Upper lobe of right lung (tissue), 1 donor: ENCODE results near the gene CLMN. TPM values are rescaled to one million over a fixed set of nuclear protein-coding genes. Genes with fewer than 3 reads are reported as not detected.

Experiments used
- ATAC-seq: fragments of 200-7000 bp; cut with Tn5 transposase; one replicate; pipeline ENCODE4 v1.9.1; 2020; ENCODE audit warnings: mild to moderate bottlenecking, moderate library complexity
- DNase-seq: peaks from one replicate; pipeline ENCODE4 v3.0.0-alpha.2; 2020
- H3K27ac ChIP-seq: fragments of 200-600 bp; one replicate; pipeline ENCODE4 v1.8.0; 2022
- H3K27me3 ChIP-seq: fragments of 200-600 bp; one replicate; pipeline ENCODE4 v1.8.0; 2022; ENCODE audit warnings: mild to moderate bottlenecking
- H3K36me3 ChIP-seq: fragments of 200-600 bp; one replicate; pipeline ENCODE4 v1.8.0; 2022
- H3K4me1 ChIP-seq: fragments of 200-600 bp; one replicate; pipeline ENCODE4 v1.8.0; 2022
- H3K4me3 ChIP-seq: fragments of 200-600 bp; one replicate; pipeline ENCODE4 v1.8.0; 2022; ENCODE audit warnings: mild to moderate bottlenecking
- H3K9me3 ChIP-seq: fragments of 200-600 bp; one replicate; pipeline ENCODE4 v1.8.0; 2022
- CTCF ChIP-seq: fragments of 200-600 bp; IDR thresholded peaks from one replicate; pipeline ENCODE4 v1.8.0; 2022; ENCODE audit warnings: antibody characterized with exemption
- intact Hi-C: fragments of 100-400 bp; cut with DNase I; formaldehyde crosslinking; loops from one replicate; pipeline ENCODE4 v1.11.0; 2022
- total RNA-seq: library from RNA; stranded (reverse); fragmentation: NEBNext Ultra II Directional; extraction: Animal tissue kit (Norgen Biotek cat#: 25700); gene quantifications from one replicate; pipeline ENCODE4 v1.2.1, GENCODE V29; 2021
- donor health status: DM: no; HTN: yes; CAD: no; lungs with severe emphysema.

CLMN gene
- total RNA-seq, 1 donor from 2014 or later, result 19.3 TPM

- Histone ChIP-seq H3K4me3 (no peak overlapping the region), H3K9me3 (no peaks in the 10 kb centered on the region), H3K27ac (no peak overlapping the region), H3K27me3 (no peaks in the 10 kb centered on the region), H3K4me1 (no peaks in the 10 kb centered on the region), H3K36me3 (no peaks in the 10 kb centered on the region)
- ATAC-seq, result no peak
- no peak for TF ChIP-seq CTCF
- intact Hi-C loops, result no loop called here
- DNase-seq, result no peak
Observed at GRCh38 chr14:95348395-95349080, 28.8 kb upstream of the CLMN start.

- DNase-seq (no peak), ATAC-seq (no peak)
Observed at GRCh38 chr14:95346820-95347219, 27.1 kb upstream of the CLMN start.

GRCh38 chr14:95346266-95346665, 26.6 kb upstream of the CLMN start:
- DNase-seq (no peak), ATAC-seq (no peak)

More at GRCh38 chr14:95346820-95347219, 27.1 kb upstream of the CLMN start:
- intact Hi-C loops, result no loop called here
- no peaks in the 10 kb centered on the region for H3K4me1 ChIP-seq
- H3K36me3 ChIP-seq, result no peaks in the 10 kb centered on the region
- no peaks in the 10 kb centered on the region for H3K9me3 ChIP-seq
- no peak overlapping the region for H3K27ac ChIP-seq
- no peaks in the 10 kb centered on the region for H3K27me3 ChIP-seq
- no peak for TF ChIP-seq CTCF
- H3K4me3 ChIP-seq, result no peak overlapping the region

GRCh38 chr14:95345032-95345431, 25.3 kb upstream of the CLMN start:
- no peak for TF ChIP-seq CTCF
- intact Hi-C loops, result no loop called here
- H3K36me3 ChIP-seq, result no peaks in the 10 kb centered on the region
- no peak overlapping the region for H3K4me3 ChIP-seq
- no peaks in the 10 kb centered on the region for H3K4me1 ChIP-seq
- H3K9me3 ChIP-seq, result no peaks in the 10 kb centered on the region
- H3K27me3 ChIP-seq, result no peaks in the 10 kb centered on the region
- no peak overlapping the region for H3K27ac ChIP-seq
- ATAC-seq (no peak), DNase-seq (no peak)

More at GRCh38 chr14:95346266-95346665, 26.6 kb upstream of the CLMN start:
- intact Hi-C loops, result no loop called here
- no peak for TF ChIP-seq CTCF
- Histone ChIP-seq H3K9me3 (no peaks in the 10 kb centered on the region), H3K4me3 (no peak overlapping the region), H3K4me1 (no peaks in the 10 kb centered on the region), H3K36me3 (no peaks in the 10 kb centered on the region), H3K27ac (no peak overlapping the region), H3K27me3 (no peaks in the 10 kb centered on the region)

- Histone ChIP-seq H3K27me3 (no peaks in the 10 kb centered on the region), H3K4me3 (no peak overlapping the region), H3K27ac (no peak overlapping the region), H3K9me3 (no peaks in the 10 kb centered on the region), H3K36me3 (no peaks in the 10 kb centered on the region), H3K4me1 (no peaks in the 10 kb centered on the region)
- DNase-seq (no peak), ATAC-seq (no peak)
- TF ChIP-seq CTCF, result no peak
- intact Hi-C loops, result no loop called here
Observed at GRCh38 chr14:95344536-95344935, 24.8 kb upstream of the CLMN start.

GRCh38 chr14:95341564-95341963, 21.9 kb upstream of the CLMN start:
- no peaks in the 10 kb centered on the region for H3K27me3 ChIP-seq
- no peaks in the 10 kb centered on the region for H3K9me3 ChIP-seq
- no peak overlapping the region for H3K4me3 ChIP-seq
- DNase-seq (no peak), ATAC-seq (no peak)
- intact Hi-C loops, result no loop called here
- no peak for TF ChIP-seq CTCF
- no peaks in the 10 kb centered on the region for H3K36me3 ChIP-seq
- no peaks in the 10 kb centered on the region for H3K4me1 ChIP-seq
- H3K27ac ChIP-seq, result no peak overlapping the region
